OCI-LY3 (cell line): Measurements from ENCODE around the gene CUL1.

Source experiments
- CTCF ChIP-seq: fragments of 200-600, 300-600 bp; sonication (generic); IDR thresholded peaks from 2 replicates; pipeline ENCODE4 v1.5.1; 2014; ENCODE audit warnings: antibody characterized with exemption, low read length, low read depth
- EZH2phosphoT487 ChIP-seq: fragments of 200-600 bp; shearing (Covaris generic); IDR thresholded peaks from 2 replicates; pipeline ENCODE4 v1.6.1; 2018; ENCODE audit warnings: antibody characterized with exemption, mixed run types, low read depth

GRCh38 chr7:148714498-148714897 lies 15.8 kb downstream of the CUL1 start:
- TF ChIP-seq CTCF (no peak), EZH2phosphoT487 (no peak)
